Duodenal mucosa (tissue), 2 donors: Measurements from ENCODE around the gene TMEM218.
A peak's percentile ranks its signal among the peaks of the same experiment; 100 is the strongest.

Experiments
- H3K27ac ChIP-seq: one replicate; pipeline ENCODE4 v1.7.0; 2013; ENCODE audit warnings: low read depth, low read length
- H3K27me3 ChIP-seq, 2 donors: one replicate each; pipeline ENCODE4 v1.7.0; 2013; ENCODE audit warnings: low read length in 2 of 2, control low read depth in 1 of 2; ENCODE audit not compliant: insufficient read depth in 2 of 2, control insufficient read depth in 1 of 2
- H3K36me3 ChIP-seq, 2 donors: one replicate each; pipeline ENCODE4 v1.7.0; 2013; ENCODE audit warnings: low read length in 2 of 2, control low read depth in 1 of 2; ENCODE audit not compliant: insufficient read depth in 2 of 2, control insufficient read depth in 1 of 2
- H3K4me1 ChIP-seq, 2 donors: one replicate each; pipeline ENCODE4 v1.7.0; 2013; ENCODE audit warnings: low read length in 2 of 2, control low read depth in 1 of 2; ENCODE audit not compliant: insufficient read depth in 2 of 2, control insufficient read depth in 1 of 2
- H3K4me3 ChIP-seq, 2 donors: one replicate each; pipeline ENCODE4 v1.7.0; 2013; ENCODE audit warnings: low read length in 2 of 2, low read depth in 1 of 2
- H3K9ac ChIP-seq, 2 donors: one replicate each; pipeline ENCODE4 v1.7.0; 2013; ENCODE audit warnings: low read length in 2 of 2, low read depth in 1 of 2
- H3K9me3 ChIP-seq, 2 donors: one replicate each; pipeline ENCODE4 v1.7.0; 2013; ENCODE audit warnings: low read length in 2 of 2, control low read depth in 1 of 2; ENCODE audit not compliant: control insufficient read depth in 1 of 2

TMEM218 gene

GRCh38 chr11:125132071-125132470 lies 20.6 kb upstream of the TMEM218 start:
- H3K36me3 ChIP-seq: no peaks in the 10 kb centered on the region
- no peak overlapping the region for H3K4me3 ChIP-seq
- no peak overlapping the region for H3K27ac ChIP-seq
- no peak overlapping the region for H3K9ac ChIP-seq
- H3K27me3 ChIP-seq: peaks cover 6 to 11% of the 10 kb centered on the region in 2 donors
- H3K9me3 ChIP-seq: no peaks in the 10 kb centered on the region
- H3K4me1 ChIP-seq: no peaks in the 10 kb centered on the region

- no peaks in the 10 kb centered on the region for H3K4me1 ChIP-seq
- H3K27ac ChIP-seq: no peak overlapping the region
- peaks cover 6 to 20% of the 10 kb centered on the region in 2 donors for H3K27me3 ChIP-seq
- no peaks in the 10 kb centered on the region for H3K36me3 ChIP-seq
- H3K9ac ChIP-seq: no peak overlapping the region
- H3K4me3 ChIP-seq: no peak overlapping the region
- H3K9me3 ChIP-seq: no peaks in the 10 kb centered on the region
Observed at GRCh38 chr11:125129316-125129993, 18.0 kb upstream of the TMEM218 start.

GRCh38 chr11:125128450-125128849 lies 17.0 kb upstream of the TMEM218 start:
- H3K4me1 ChIP-seq: peaks cover 0 to 8% of the 10 kb centered on the region in 2 donors

GRCh38 chr11:125124618-125124992 lies 13.2 kb upstream of the TMEM218 start:
- H3K27ac ChIP-seq: no peak overlapping the region

More at GRCh38 chr11:125128450-125128849, 17.0 kb upstream of the TMEM218 start:
- Histone ChIP-seq H3K27me3 (peaks cover 2 to 20% of the 10 kb centered on the region in 2 donors), H3K4me3 (no peak overlapping the region), H3K36me3 (no peaks in the 10 kb centered on the region), H3K9ac (no peak overlapping the region), H3K9me3 (no peaks in the 10 kb centered on the region), H3K27ac (no peak overlapping the region)

GRCh38 chr11:125123947-125124617 lies 12.7 kb upstream of the TMEM218 start:
- H3K9ac ChIP-seq: no peak overlapping the region
- H3K27ac ChIP-seq: no peak overlapping the region
- H3K9me3 ChIP-seq: no peaks in the 10 kb centered on the region
- peaks cover 0 to 8% of the 10 kb centered on the region in 2 donors for H3K4me1 ChIP-seq
- peaks cover 2 to 26% of the 10 kb centered on the region in 2 donors for H3K27me3 ChIP-seq
- H3K4me3 ChIP-seq: peak overlapping the region in 1 of 2 donors; percentile 41
- H3K36me3 ChIP-seq: no peaks in the 10 kb centered on the region

More at GRCh38 chr11:125124618-125124992, 13.2 kb upstream of the TMEM218 start:
- Histone ChIP-seq H3K9me3 (no peaks in the 10 kb centered on the region), H3K4me1 (peaks cover 0 to 8% of the 10 kb centered on the region in 2 donors), H3K9ac (no peak overlapping the region), H3K27me3 (peaks cover 2 to 24% of the 10 kb centered on the region in 2 donors), H3K4me3 (no peak overlapping the region), H3K36me3 (no peaks in the 10 kb centered on the region)

GRCh38 chr11:125123194-125123946 lies 11.9 kb upstream of the TMEM218 start:
- no peaks in the 10 kb centered on the region for H3K9me3 ChIP-seq
- no peak overlapping the region for H3K27ac ChIP-seq
- peak overlapping the region in 1 of 2 donors; percentile 41 for H3K4me3 ChIP-seq
- H3K27me3 ChIP-seq: peaks cover 0 to 30% of the 10 kb centered on the region in 2 donors
- no peaks in the 10 kb centered on the region for H3K36me3 ChIP-seq
- H3K4me1 ChIP-seq: peaks cover 0 to 8% of the 10 kb centered on the region in 2 donors
- H3K9ac ChIP-seq: no peak overlapping the region

GRCh38 chr11:125117429-125117828 lies 6.0 kb upstream of the TMEM218 start:
- no peaks in the 10 kb centered on the region for H3K9me3 ChIP-seq
- no peaks in the 10 kb centered on the region for H3K36me3 ChIP-seq
- H3K27me3 ChIP-seq: peaks cover 0 to 10% of the 10 kb centered on the region in 2 donors
- no peak overlapping the region for H3K9ac ChIP-seq
- H3K4me1 ChIP-seq: no peaks in the 10 kb centered on the region
- H3K4me3 ChIP-seq: no peak overlapping the region
- H3K27ac ChIP-seq: no peak overlapping the region

GRCh38 chr11:125114518-125114917 lies 3.1 kb upstream of the TMEM218 start:
- Histone ChIP-seq H3K4me3 (no peak overlapping the region), H3K27ac (no peak overlapping the region), H3K9me3 (no peaks in the 10 kb centered on the region), H3K27me3 (peaks cover 0 to 6% of the 10 kb centered on the region in 2 donors), H3K9ac (no peak overlapping the region), H3K4me1 (peaks cover 8 to 14% of the 10 kb centered on the region in 2 donors), H3K36me3 (no peaks in the 10 kb centered on the region)

GRCh38 chr11:125112208-125112604 lies 780 bp upstream of the TMEM218 start:
- Histone ChIP-seq H3K27me3 (no peaks in the 10 kb centered on the region), H3K9ac (peak overlapping the region in 1 of 2 donors; percentile 48), H3K9me3 (no peaks in the 10 kb centered on the region), H3K36me3 (no peaks in the 10 kb centered on the region), H3K4me1 (peaks cover 8 to 14% of the 10 kb centered on the region in 2 donors), H3K4me3 (peak overlapping the region; percentile 65 to 73), H3K27ac (no peak overlapping the region)

GRCh38 chr11:125111001-125111342 lies 454 bp downstream of the TMEM218 start:
- H3K9me3 ChIP-seq: no peaks in the 10 kb centered on the region
- no peaks in the 10 kb centered on the region for H3K27me3 ChIP-seq
- H3K9ac ChIP-seq: peak overlapping the region; percentile 73 to 86
- H3K4me1 ChIP-seq: peaks cover 8 to 14% of the 10 kb centered on the region in 2 donors
- peak overlapping the region; percentile 78 to 97 for H3K4me3 ChIP-seq
- peak overlapping the region; percentile 74 for H3K27ac ChIP-seq
- no peaks in the 10 kb centered on the region for H3K36me3 ChIP-seq
